HG02970 (cell line): ENCODE data around the gene SSC4D.
"Not testable (repeated sequence)": the region's sequence is repeated elsewhere in the genome, so short reads cannot be mapped to it uniquely, and the experiment has no call there.

Source experiments
- ATAC-seq: cut with Tn5 transposase; IDR thresholded peaks from one replicate; pipeline ENCODE4 v1.9.1; 2021; ENCODE audit warnings: mild to moderate bottlenecking, moderate library complexity, moderate number of reproducible peaks; ENCODE audit not compliant: unreplicated experiment, low FRiP score

Gene SSC4D

GRCh38 chr7:76409537-76409936 lies at the start of gene SSC4D:
Gene SSC4D (minus strand): TSS chr7:76409697. CDS start chr7:76404439, 5,258 bp downstream.
- ATAC-seq = no peak

GRCh38 chr7:76458504-76458903 lies 49.0 kb upstream of the SSC4D start:
- ATAC-seq = not testable (repeated sequence)

- not testable (repeated sequence) for ATAC-seq
These were observed 47.5 kb upstream of the SSC4D start for GRCh38 chr7:76457017-76457416.

GRCh38 chr7:76445577-76446008 lies 36.1 kb upstream of the SSC4D start:
- peak; percentile 80 for ATAC-seq

- not testable (repeated sequence) for ATAC-seq
These were observed 34.3 kb upstream of the SSC4D start for GRCh38 chr7:76443846-76444245.

- ATAC-seq = not testable (repeated sequence)
These were observed 33.4 kb upstream of the SSC4D start for GRCh38 chr7:76442664-76443446.

GRCh38 chr7:76441792-76442191 lies 32.3 kb upstream of the SSC4D start:
- ATAC-seq = not testable (repeated sequence)

GRCh38 chr7:76440404-76440803 lies 30.9 kb upstream of the SSC4D start:
- ATAC-seq = not testable (repeated sequence)

- ATAC-seq = not testable (repeated sequence)
These were observed 29.8 kb upstream of the SSC4D start for GRCh38 chr7:76439120-76439888.

- not testable (repeated sequence) for ATAC-seq
These were observed 28.4 kb upstream of the SSC4D start for GRCh38 chr7:76437873-76438272.

GRCh38 chr7:76430836-76431235 lies 21.3 kb upstream of the SSC4D start:
- ATAC-seq = no peak

- no peak for ATAC-seq
These were observed 20.7 kb upstream of the SSC4D start for GRCh38 chr7:76430211-76430610.

GRCh38 chr7:76428868-76429805 lies 19.6 kb upstream of the SSC4D start:
- no peak for ATAC-seq

- no peak for ATAC-seq
These were observed 18.8 kb upstream of the SSC4D start for GRCh38 chr7:76428149-76428823.

- no peak for ATAC-seq
These were observed 18.1 kb upstream of the SSC4D start for GRCh38 chr7:76427635-76428034.

- no peak for ATAC-seq
These were observed 16.7 kb upstream of the SSC4D start for GRCh38 chr7:76426246-76426645.

- ATAC-seq = not testable (repeated sequence)
These were observed 16.1 kb upstream of the SSC4D start for GRCh38 chr7:76425558-76425957.

- no peak for ATAC-seq
These were observed 15.7 kb upstream of the SSC4D start for GRCh38 chr7:76425156-76425555.

- no peak for ATAC-seq
These were observed 15.1 kb upstream of the SSC4D start, which contains the start of gene ZP3 for GRCh38 chr7:76424413-76425111. Gene ZP3 (plus strand): TSS chr7:76424950. CDS start chr7:76424965, 15 bp downstream.
